Activated CD8-positive, alpha-beta memory T cell treated with anti-CD3 and anti-CD28 coated beads, Interleukin-2, amount 50 U/mL, for 24 hours (primary cell): ENCODE results near the gene COA1.
"Not testable (repeated sequence)": the region's sequence is repeated elsewhere in the genome, so short reads cannot be mapped to it uniquely, and the experiment has no call there.

Experiments
- DNase-seq: peaks from one replicate; pipeline ENCODE4 v3.0.0-alpha.2; 2020; ENCODE audit errors: extremely low read depth

Gene COA1

DNA sequence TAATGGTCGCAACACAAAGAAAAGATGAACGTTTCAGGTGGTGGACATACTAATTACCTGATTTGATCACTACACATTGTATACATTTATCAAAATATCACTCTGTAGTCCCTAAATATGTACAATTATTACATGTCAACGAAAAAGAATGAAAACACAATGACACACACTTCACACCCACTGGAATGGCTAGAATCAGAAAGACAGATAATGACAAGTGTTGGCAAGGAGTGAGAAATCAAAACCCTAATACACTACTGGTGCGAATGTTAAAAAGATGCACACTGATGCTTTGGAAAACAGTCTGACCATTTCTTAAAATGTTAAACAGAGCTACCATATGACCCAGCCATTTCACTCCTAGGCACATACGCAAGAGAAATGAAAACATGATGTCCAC, 2.3 kb downstream of the COA1 start:
- DNase-seq: no peak

- no peak for DNase-seq
These were observed 2.9 kb downstream of the COA1 start for GRCh38 chr7:43726466-43726865.

DNA sequence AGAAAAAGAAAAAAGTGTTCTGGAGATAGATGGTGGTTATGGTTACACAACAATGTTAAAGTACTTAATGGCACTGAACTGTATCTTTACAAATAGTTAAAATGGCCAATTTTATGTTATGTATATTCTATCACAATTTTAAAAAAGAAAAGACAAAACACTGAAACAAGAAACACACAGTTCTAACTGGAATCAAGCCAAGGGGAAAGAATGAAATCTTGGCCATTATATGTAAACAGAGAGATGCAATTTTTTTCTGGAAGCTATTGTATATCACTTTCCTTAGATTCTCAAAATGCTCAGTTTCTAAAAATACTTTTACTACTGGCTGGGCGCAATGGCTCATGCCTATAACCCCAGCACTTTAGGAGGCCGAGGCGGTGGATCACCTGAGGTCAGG, 4.1 kb downstream of the COA1 start:
- DNase-seq: no peak

GRCh38 chr7:43723007-43723341, 6.3 kb downstream of the COA1 start:
- no peak for DNase-seq

- no peak for DNase-seq
These were observed 8.0 kb downstream of the COA1 start for GRCh38 chr7:43721193-43721806.

- DNase-seq: no peak
These were observed 12.7 kb downstream of the COA1 start for GRCh38 chr7:43716598-43716997.

- not testable (repeated sequence) for DNase-seq
These were observed 13.4 kb downstream of the COA1 start for GRCh38 chr7:43715966-43716365.

DNA sequence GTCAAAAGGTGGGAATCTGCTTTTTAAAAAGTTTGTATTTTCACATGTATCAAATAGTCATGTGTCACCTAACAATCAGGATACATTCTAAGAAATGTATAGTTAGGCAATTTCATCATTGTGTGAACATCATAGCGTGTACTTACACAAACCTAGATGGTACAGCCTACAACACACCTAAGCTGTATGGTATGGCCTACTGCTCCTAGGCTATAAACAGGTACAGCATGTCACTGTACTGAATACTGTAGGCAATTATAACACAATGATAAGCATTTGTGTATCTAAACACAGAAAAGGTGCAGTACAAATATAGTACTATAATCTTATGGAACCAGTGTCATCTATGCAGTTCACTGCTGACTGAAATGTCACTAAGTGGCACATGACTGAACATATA, 17.8 kb downstream of the COA1 start:
- DNase-seq: no peak

DNA sequence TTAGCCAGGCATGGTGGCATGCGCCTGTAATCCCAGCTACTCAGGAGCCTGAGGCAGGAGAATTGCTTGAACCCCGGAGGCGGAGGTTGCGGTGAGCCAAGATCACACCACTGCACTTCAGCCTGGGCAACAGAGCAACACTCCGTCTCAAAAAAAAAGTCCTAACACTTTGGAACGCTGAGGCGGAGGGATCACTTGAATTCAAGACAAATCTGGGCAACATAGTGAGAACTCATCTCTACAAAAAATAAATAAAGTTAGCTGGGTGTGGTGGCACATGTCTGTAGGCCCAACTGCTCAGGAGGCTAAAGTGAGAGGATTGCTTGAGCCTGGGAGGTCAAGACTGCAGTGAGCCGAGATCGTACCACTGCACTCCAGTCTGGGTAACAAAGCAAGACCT, 21.3 kb downstream of the COA1 start:
- DNase-seq: not testable (repeated sequence)

- no peak for DNase-seq
These were observed 25.8 kb downstream of the COA1 start for GRCh38 chr7:43703573-43703972.

DNA sequence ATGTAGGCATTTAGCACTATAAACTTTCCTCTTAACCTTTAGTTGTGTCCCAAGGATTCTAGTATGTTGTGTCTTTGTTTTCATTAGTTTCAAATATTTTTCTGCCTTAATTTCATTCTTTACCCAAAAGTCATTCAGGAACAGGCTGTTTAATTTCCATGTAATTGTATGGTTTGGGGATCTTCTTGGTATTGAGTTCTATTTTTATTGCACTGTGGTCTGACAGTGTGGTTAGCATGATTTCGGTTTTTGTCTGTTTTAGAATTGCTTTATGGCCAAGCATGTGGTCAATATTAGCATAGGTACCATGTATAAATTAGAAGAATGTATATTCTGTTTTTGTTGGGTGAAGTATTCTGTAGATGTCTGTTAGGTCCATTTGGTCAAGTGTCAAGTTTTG, 26.3 kb downstream of the COA1 start:
- no peak for DNase-seq

- DNase-seq: no peak
These were observed 27.4 kb downstream of the COA1 start for GRCh38 chr7:43701929-43702328.

GRCh38 chr7:43701500-43701854, 27.8 kb downstream of the COA1 start:
- DNase-seq: no peak

DNA sequence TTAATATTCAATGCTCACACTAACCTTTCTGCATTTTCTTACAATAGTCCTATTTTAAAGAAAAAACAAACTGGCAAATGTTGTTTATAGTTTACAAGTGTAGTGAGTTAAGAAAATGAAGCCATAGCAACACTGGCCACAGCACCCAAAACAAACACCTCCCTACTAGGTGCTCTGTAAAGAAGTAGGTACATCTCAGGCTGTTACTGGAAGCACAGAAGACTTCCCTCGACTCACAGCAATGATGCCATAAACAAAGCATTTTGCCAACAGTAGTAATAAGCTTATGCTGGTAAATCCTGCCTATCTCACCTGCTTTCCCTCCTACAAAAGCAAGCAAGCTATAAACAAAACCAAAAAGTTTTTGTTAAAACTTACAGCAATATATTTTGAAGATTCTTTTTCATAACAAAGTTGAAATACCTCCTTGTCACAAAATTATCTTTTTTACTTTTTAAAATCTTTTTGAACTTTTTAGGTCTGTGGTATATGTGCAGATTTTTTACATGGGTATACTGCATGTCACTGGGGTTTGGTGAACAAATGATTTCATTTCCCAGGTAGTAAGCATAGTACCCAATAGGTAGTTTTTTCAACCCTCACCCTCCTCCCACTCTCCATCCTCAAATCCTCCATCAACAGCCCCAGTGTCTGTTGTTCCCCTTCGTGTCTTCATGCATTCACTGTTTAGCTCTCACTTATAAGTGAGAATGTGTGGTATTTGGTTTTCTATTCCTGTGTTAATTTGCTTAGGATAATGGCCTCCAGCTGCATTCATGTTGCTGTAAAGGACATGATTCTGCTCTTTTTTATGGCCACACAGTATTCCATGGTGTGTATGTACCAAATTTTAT, 28.4 kb downstream of the COA1 start:
- no peak for DNase-seq

- DNase-seq: no peak
These were observed 29.2 kb downstream of the COA1 start for GRCh38 chr7:43700059-43700501.

- no peak for DNase-seq
These were observed 30.7 kb downstream of the COA1 start for GRCh38 chr7:43698460-43699255.

- DNase-seq: no peak
These were observed 31.6 kb downstream of the COA1 start for GRCh38 chr7:43697690-43698089.

- DNase-seq: no peak
These were observed 34.0 kb downstream of the COA1 start for GRCh38 chr7:43695365-43695764.

DNA sequence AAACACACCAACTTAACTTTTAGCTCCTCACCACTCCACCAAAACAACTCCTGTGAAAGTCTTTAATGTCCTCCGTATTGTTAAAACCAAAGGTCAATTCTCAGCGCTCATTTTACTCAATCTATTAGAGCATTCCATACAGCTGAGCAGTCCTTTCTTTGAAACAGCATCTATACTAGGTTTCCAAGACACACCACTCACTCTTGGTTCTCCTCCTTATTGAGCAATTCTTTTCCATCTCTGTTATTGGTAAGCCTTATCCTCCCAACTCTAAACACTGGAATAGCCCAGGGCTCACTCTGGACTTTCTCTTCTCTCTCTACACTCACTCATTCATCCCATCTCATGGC, 34.9 kb downstream of the COA1 start:
- DNase-seq: no peak

DNA sequence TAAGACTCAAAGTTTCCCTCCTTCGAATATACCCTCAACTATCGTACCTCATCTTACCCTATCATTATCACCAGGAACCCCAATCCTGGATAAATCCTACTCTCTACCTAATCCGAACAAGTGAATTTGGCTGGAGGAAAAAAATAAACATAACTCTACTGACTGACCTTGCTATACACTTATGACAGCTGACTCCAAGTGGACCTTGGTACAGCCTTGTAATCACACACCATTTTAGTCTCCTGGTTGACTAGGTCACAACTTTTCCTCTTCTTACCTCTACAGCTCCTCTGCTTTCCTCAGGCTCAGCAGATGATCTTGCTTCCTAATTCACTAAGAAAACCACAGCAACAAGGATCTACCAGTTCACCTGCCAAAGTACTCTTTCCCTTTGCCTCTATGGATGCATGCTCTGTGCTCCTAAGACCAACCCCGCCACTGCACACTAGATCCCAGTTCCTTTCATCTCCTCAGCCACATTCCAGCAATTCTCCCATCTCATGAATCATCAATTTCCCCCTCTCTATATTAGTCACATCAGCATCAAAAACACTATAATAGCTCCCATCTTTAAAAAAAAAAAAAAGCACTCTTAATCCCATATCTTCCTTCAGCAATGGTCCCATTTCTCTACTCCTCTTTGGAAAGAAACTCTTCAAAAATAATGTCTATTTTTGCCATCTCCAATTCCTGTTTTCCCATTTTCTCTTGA, 35.5 kb downstream of the COA1 start:
- no peak for DNase-seq

GRCh38 chr7:43692582-43693373, 36.5 kb downstream of the COA1 start:
- DNase-seq: no peak
